NOMO-1 treated with DMSO at 0.1 percent for 48 hours (cell line): ENCODE measurements around the gene EVI5.
"Not testable (repeated sequence)": the region's sequence is repeated elsewhere in the genome, so short reads cannot be mapped to it uniquely, and the experiment has no call there.

ENCODE experiments used
- DNase-seq: peaks from one replicate; lab custom pipeline; 2025; ENCODE audit not compliant: unreplicated experiment; lab: John Stamatoyannopoulos, UW

The EVI5 gene

DNA sequence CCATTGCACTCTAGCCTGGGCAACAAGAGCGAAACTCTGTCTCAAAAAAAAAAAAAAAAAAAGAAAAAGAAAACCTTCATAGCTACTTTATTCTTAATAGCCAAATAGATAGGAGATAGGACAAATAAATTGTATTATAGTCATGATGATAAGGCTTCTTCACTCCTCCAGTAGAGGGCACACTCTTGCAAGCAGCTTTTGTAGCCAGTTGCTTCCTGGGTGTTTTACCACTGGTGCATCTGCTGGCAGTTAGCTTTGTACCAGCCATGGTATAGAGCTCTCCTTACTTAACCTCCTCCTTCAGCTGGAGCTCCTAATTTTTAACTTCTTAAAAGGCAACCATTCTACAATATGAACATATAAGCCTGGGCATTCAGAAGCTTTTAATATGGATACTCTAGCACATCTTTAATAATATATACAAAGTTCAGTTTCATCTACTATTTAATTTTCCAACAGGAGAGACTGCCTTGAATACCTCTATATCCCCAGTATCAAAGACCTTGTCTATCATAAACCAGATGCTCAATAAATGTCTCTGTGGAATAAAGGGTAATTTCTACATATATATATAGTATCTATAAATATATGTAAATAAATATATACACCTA lies 35.8 kb downstream of the EVI5 start:
- peak; percentile 45 for DNase-seq

DNA sequence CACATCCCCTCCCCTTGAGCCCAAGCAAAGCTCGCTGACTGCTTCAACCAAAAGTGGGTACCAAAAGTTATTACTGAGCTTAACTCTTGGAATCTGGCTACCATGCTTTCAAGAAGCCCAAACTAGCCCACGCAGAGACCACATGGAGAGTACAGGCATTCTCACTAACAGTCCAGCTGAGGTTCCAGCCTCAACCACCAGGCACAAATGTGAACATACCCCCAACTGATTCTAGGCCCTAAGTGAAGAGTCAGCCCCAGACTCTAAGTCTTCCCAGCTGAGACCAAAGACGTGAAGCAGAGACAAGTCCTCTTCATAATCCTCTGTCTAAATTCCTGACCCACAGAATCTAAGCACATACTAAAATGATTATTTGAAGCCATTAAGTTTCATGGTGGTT lies 36.8 kb downstream of the EVI5 start:
- no peak for DNase-seq

DNA sequence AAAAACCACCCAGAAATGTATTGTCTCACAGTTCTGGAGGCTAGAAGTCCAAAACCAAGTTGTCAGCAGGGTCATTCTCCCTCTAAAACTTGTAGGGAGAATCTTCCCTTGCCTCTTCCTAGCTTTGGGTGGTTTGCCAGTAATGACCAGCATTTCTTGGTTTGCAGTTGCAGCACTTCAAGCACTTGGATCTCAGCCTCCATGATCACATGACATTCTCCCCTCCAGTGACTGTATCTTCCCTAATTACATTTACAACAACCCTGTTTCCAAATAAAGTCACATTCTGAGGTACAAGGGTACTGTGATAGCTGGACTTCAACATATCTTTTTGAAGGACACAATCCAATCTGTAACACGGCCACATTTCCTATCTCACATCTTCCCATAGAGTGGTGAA lies 37.2 kb downstream of the EVI5 start:
- no peak for DNase-seq

DNA sequence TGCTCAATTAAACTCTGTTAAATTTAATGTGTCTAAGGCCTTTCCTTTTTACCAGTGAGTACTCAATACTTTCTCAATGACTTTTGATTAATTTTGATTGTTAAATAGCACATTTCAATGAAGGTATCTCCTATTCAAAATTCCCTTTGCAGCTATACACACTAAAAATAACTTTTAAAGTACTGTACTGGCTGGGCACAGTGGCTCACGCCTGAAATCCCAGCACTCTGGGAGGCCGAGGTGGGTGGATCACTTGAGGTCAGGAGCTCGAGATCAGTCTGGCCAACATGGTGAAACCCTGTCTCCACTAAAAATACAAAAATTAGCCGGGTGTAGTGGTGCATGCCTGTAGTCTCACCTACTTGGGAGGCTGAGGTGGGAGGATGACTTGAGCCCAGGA lies 38.7 kb downstream of the EVI5 start:
- not testable (repeated sequence) for DNase-seq

DNA sequence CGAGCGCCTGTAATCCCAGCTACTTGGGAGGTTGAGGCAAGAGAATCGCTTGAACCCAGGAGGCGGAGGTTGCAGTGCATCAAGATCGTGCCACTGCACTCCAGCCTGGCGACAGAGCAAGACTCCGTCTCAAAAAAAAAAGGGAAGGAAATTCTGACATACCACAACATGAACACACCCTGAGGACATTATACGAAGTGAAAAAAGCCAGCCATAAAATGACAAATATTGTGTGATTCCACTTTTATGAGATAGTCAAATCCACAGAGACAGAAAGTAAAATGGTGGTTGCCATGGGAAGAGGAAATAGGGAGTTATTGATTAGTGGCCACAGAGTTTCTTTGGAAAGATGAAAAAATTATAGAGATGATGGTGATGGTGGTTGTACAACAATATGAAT lies 41.7 kb downstream of the EVI5 start:
- DNase-seq: peak; percentile 43

DNA sequence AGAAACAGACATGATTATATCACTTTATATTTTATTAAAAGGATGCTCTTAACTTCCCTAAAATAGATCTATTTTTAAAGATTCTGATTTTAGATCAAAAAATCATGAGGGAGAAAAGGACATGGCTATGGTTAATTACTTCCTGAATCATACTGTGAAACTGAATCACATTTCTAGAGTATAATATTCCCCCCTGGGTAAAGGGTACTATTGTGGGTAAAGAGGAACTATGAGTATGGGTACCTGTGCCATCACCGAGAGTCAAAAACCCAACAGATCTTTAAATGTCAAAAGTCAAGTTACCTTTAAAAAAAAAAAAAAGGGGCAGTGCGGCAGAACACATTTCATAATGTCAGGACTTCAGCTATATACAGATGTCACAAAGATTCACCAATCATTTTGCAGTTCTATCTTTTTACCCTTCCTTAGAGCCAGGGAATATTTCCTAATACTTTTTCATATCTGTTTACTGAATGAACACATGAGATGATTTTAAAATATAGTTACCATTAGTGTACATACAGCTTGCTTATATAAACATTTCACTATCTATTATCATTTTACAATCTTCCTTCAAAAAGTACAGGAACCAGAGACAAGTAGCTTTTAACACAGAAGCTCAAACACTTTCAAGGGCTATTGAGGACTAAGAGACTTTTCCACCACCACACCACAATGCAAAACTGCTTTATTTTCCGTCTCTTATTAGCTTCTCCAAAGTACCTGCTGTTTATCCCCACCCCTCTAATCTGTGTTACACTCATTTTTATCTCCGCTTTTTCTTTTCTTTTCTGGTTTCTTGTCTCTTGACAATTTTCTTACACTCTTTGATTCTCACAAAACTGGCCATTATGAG lies 45.0 kb downstream of the EVI5 start:
- DNase-seq: peak; percentile 30

DNA sequence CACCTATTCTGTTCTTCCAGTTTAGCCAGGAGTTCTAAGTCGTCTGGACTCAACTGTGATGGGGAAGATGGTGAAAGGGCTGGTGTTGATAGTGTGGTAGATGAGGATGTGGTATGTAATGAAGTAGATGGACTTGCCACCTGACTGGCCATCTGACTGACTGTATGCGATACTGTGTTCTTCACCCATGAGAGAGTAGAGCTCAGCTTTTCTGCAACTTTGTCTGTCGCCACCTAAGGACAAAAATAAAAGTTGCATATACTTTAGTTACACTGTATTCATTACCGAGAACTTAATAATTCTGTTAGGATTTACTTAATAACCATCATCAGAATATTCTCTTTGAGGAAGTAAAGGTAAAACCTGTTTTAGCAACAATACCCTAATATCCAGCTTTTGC lies 48.5 kb downstream of the EVI5 start:
- no peak for DNase-seq

DNA sequence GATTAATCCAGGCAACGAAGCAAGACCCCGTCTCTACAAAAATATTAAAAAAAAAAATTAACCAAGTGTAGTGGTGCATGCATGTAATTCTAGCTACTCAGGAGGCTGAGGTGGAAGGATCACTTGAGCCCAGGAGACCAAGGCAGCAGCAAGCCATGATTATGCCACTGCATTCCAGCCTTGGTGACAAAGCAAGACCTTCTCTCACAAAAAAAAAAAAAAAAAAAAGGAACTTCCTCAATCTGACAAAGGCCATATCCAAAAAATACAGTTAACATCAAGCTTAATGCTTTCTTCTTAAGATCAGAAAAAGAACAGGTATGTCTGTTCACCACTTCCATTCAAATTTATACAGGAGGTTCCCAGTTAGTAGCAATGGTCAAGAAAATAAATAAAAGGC lies 54.4 kb downstream of the EVI5 start:
- DNase-seq: peak; percentile 12

DNA sequence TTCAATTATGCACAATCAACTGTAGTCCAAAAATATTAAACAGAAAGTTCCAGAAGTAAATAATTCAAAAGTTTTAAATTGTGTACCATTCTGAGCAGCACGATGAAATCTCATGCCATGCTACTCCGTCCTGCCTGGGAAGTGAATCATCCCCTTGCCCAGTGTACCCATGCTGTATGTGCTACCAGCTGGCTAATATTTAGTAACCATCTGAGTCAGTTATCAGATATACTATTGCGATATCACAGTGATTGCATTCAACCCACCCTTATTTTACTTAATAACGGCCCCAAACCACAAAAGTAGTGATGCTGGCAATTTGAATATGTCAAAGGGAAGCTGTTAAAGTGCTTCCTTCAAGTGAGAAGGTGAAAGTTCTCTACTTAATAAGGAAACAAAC lies 56.2 kb downstream of the EVI5 start:
- DNase-seq: peak; percentile 56

DNA sequence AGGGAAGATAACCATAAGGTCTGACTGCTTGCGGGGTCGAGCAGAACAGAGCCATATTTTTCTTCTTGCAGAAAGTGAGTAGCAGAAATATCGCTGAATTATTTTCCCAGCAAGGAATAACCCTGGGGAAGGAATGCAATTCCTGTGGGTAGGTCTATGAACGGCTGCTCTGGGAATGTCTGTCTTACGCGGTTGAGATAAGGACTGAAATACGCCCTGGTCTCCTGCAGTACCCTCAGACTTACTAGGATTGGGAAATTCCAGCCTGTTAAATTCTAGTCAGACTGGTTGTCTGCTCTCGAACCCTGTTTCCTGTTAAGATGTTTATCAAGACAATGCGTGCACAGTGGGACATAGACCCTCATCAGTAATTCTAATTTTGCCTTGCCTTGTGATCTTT lies 61.2 kb downstream of the EVI5 start:
- not testable (repeated sequence) for DNase-seq

DNA sequence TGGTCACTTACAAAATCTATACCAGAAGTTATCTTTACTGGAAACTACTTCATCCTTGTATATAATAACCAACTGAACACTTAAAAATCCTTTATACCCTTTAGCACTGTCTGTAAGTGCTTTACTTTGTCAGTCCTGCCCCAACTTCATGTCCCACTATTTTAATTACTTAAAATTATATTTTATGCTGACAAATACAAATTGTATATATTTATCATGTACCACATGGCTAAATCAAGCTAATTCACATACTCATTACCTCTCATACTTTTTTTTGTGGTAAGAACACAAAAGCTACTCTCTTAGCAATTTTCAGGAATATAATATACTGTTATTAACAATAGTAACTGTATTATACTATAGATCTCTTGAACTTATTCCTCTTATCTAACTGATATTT lies 63.0 kb downstream of the EVI5 start:
- DNase-seq: no peak

DNA sequence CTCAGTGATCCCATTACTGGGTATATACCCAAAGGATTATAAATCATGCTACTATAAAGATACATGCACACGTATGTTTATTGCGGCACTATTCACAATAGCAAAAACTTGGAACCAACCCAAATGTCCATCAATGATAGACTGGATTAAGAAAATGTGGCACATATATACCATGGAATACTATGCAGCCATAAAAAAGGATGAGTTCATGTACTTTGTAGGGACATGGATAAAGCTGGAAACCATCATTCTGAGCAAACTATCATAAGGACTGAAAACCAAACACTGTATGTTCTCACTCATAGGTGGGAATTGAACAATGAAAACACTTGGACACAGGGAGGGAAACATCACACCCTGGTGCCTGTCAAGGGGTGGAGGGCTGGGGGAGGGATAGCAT lies 63.8 kb downstream of the EVI5 start:
- not testable (repeated sequence) for DNase-seq

DNA sequence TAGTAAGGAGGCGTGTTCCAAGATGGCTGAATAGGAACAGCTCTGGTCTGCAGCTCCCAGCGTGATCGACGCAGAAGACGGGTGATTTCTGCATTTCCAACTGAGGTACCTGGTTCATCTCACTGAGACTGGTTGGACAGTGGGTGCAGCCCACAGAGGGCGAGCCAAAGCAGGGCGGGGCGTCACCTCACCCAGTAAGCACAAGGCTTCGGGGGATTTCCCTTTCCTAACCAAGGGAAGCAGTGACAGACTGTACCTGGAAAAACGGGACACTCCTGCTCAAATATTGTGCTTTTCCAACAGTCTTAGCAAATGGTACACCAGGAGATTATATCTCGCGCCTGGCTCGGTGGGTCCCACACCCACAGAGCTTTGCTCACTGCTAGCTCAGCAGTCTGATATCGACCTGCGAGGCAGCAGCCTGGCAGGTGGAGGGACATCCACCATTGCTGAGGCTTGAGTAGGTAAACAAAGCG lies 69.4 kb downstream of the EVI5 start:
- not testable (repeated sequence) for DNase-seq

DNA sequence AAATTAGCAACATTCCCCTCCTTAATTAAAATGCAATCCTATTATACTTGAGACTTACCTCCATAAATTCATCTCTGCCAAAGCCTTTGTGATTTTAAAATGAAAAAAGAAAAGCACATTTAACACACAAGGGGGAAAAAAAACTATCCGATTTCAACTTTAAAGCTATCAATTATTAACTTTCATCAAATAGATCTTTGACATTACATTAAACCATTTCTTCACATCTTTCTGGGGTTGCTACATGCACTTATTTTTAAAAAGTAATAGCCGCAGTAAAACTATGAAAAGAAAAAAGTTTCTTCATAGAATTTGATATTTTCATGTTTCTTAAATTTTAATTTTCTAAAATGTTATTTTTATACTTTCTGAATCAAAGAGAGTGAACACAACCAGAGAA lies 71.0 kb downstream of the EVI5 start:
- no peak for DNase-seq

DNA sequence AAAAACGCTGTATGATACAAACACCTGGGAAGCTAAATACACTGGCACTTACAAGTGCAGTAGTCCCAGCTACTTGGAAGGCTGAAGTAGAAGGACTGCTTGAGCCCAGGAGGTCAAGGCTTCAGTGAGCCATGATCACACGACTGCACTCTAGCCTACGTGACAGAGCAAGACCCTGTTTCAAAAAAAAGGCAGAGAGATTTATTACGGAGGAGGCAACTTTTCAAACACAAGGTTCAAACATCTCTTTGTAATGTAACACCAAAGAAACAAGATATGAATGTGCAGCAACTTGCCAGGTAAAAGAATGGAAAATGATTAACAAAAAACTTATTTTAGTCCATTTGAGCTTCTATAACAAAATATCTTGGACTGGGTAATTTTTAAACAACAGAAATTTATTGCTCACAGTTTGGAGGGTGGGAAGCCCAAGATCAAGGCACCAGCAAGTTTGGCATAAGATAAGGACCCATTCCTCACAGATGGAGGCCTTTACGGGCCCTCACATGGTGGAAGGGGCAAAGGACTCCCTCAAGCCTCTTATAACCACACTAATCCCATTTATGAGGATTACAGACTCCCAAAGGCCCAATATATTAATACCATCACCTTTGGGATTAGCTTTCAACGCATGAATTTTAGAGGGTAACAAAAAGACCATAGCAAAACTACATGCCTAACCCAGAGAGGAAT lies 73.3 kb downstream of the EVI5 start:
- no peak for DNase-seq

DNA sequence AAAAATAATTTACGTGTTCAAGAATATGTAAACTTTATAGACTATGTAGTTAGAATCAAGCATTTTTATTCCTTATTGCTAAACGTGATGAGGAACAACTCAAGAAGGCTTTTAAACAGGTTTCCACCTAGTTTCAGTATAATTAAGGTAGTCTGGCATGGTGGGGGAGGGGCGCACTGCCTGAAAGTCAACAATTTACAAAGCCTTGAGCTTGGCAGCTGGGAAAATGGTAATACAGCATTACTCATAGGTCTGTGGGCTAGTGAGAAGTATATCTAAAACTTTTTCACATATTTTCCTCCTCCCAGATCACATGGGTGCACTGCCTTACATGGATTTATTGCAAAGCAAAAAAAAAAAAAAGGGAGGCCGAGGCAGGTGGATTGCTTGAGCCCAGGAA lies 75.2 kb downstream of the EVI5 start:
- DNase-seq: no peak

DNA sequence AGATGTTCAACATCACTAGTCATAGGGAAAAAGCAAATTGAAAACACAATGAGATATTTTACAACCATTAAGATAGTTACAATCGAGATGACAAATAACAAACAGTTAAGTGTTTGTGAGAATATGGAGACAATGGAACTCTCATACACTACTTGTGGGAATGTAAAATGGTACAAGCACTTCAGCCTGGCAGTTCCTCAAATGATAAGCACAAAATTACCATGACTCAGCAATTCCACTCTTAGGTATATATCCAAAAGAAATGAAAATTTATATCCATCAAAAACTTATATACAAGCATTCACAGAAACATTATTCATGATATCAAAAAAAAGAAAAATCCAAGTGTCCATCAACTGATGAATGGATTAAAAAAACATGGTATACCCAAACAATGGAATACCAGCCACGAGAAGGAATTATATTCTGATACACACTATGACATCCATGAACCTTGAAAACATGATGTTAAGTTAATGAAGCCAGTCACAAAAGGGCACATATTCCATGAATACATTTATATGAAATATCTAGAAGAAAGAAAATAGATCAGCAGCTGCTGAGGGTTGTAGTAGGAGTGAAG lies 76.4 kb downstream of the EVI5 start:
- DNase-seq: peak; percentile 16

DNA sequence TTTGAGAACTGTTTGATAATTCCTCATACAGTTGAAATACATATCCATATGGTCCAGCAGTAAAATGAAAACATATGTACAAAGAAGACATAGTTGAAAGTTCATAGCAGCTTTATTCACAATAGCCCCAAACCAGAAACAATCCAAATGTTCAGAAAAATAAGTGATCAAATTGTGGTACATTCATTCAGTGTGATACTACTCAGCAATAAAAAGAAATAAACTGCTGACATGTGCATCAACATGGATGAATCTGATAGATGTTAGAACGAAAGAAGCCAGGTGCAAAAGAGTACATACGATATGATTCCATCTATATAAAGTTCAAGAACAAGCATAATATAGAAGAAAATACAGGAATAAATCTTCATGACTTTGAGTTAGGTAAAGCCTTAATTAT lies 77.2 kb downstream of the EVI5 start:
- no peak for DNase-seq

DNA sequence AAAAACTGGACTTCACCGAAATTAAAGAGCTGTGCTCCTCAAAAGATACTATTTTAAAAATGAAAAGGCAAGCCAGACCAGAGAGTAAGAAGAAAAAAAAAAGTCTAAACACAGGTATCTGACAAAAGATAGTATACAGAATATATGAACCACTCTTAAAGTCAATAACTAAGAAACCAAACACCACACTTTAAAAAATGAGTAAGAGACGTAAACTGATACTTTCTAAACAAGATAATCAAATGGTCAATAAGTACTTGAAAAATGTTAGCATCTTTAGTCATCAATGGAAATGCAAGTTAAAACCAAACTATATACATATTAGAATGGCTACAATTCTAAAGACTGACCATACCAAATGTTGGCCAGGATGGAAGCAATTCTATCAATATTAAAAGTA lies 77.6 kb downstream of the EVI5 start:
- DNase-seq: no peak

DNA sequence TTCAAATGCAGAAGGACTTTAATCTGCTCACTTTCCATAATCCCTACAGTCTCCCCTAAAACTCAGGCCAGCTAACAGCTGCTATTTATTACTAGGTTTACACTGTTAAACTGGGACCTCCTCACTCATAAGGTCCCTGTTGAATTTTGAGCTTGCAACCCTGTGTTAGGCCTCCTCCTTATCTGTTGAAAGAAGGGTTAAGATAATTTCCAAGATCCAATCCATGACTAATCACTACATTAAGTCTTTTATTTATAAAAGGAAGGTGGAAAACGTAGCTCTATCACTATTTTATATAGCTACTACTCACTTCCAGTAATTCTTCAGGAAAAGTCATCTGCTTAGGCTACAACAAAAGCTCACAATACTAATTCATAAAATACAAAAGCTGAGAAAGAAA lies 79.5 kb downstream of the EVI5 start:
- no peak for DNase-seq

DNA sequence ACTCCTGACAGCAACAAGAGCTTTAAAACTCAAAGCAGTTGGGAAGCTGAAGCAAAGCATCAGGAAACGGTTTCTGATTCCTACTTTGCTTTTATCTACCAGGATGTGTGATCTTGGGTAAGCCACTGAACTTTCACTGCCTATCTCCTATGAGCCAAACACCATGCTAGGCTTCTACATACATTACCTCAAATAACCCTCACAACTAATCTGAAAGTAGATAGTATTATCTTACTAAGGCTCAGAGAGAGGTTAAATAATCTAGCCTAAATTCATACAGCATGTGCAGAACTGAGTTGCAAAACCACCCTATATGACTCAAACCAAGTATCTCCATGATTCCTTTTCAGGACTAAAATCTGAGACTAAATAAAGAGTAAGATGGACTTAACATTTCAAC lies 83.8 kb downstream of the EVI5 start:
- no peak for DNase-seq

DNA sequence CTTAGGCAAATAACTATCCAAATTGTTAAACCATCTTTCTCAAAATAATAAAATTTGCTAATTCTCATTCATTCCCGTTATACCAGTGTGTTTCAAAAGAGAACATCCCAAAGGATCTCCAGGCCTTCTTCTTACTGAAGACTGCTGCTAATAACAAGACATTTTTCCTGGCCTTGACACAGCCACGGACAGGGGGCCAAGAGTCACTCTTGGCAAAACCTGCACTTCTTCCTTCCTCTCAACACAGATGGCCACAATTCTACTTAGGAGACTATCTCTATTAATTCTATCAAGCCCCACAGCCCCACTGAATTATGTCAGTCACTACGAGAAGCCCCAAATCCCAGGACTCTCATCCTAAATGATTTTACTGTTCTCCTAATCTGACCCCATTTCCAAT lies 86.0 kb downstream of the EVI5 start:
- DNase-seq: no peak
